ENCODE results near the gene C16orf96.

The C16orf96 gene

GRCh38 chr16:4588386-4588785 lies 32.2 kb downstream of the C16orf96 start:
- H3K4me3 ChIP-seq (ENCODE audit: low read depth, low read length): no peak overlapping the region
- no peak for DNase-seq (ENCODE audit: low read depth)
- TF ChIP-seq CTCF (IDR thresholded peaks at IDR 0.05; ENCODE audit: insufficient read depth, low read depth, low read length, missing control alignments): no peak

- no peak for TF ChIP-seq CTCF (IDR thresholded peaks at IDR 0.05; ENCODE audit: insufficient read depth, low read depth, low read length, missing control alignments)
- no peak overlapping the region for H3K4me3 ChIP-seq (ENCODE audit: low read depth, low read length)
- no peak for DNase-seq (ENCODE audit: low read depth)
Observed at GRCh38 chr16:4588961-4589360, 32.8 kb downstream of the C16orf96 start.

- no peak for TF ChIP-seq CTCF (IDR thresholded peaks at IDR 0.05; ENCODE audit: insufficient read depth, low read depth, low read length, missing control alignments)
- DNase-seq (ENCODE audit: low read depth): no peak
- H3K4me3 ChIP-seq (ENCODE audit: low read depth, low read length): no peak overlapping the region
Observed at GRCh38 chr16:4591191-4591590, 35.1 kb downstream of the C16orf96 start.

- H3K4me3 ChIP-seq (ENCODE audit: low read depth, low read length): no peak overlapping the region
- no peak for TF ChIP-seq CTCF (IDR thresholded peaks at IDR 0.05; ENCODE audit: insufficient read depth, low read depth, low read length, missing control alignments)
- DNase-seq (ENCODE audit: low read depth): no peak
Observed at GRCh38 chr16:4591706-4592470, 35.7 kb downstream of the C16orf96 start.

GRCh38 chr16:4593086-4593485 lies 36.9 kb downstream of the C16orf96 start:
- H3K4me3 ChIP-seq (ENCODE audit: low read depth, low read length): no peak overlapping the region
- DNase-seq (ENCODE audit: low read depth): no peak
- TF ChIP-seq CTCF (IDR thresholded peaks at IDR 0.05; ENCODE audit: insufficient read depth, low read depth, low read length, missing control alignments): no peak

- no peak for TF ChIP-seq CTCF (IDR thresholded peaks at IDR 0.05; ENCODE audit: insufficient read depth, low read depth, low read length, missing control alignments)
- no peak for DNase-seq (ENCODE audit: low read depth)
- H3K4me3 ChIP-seq (ENCODE audit: low read depth, low read length): no peak overlapping the region
Observed at GRCh38 chr16:4594433-4595410, 38.6 kb downstream of the C16orf96 start.
